ENCODE results near the gene LBX2.
"Not testable (repeated sequence)": the region's sequence is repeated elsewhere in the genome, so short reads cannot be mapped to it uniquely, and the experiment has no call there.

Gene LBX2

GRCh38 chr2:74482801-74483674 lies 16.4 kb downstream of the LBX2 start, which contains the start of the genes CCDC142 and TTC31:
Gene CCDC142, minus strand, starts transcription at chr2:74482998. Its CDS starts 161 bp downstream, at chr2:74482837.
Gene TTC31, plus strand, starts transcription at chr2:74483081. Its CDS starts 15 bp downstream, at chr2:74483096.
- peak; percentile 73 to 81 for DNase-seq (ENCODE audit: low read depth in 2 of 2)

- DNase-seq (ENCODE audit: low read depth in 2 of 2) = no peak
Observed at GRCh38 chr2:74481961-74482800, 17.2 kb downstream of the LBX2 start.

- no peak for DNase-seq (ENCODE audit: low read depth in 2 of 2)
Observed at GRCh38 chr2:74481431-74481830, 18.0 kb downstream of the LBX2 start.

GRCh38 chr2:74474899-74475298 lies 24.5 kb downstream of the LBX2 start:
- no peak for DNase-seq (ENCODE audit: low read depth in 2 of 2)

- no peak for DNase-seq (ENCODE audit: low read depth in 2 of 2)
Observed at GRCh38 chr2:74474481-74474880, 24.9 kb downstream of the LBX2 start.

GRCh38 chr2:74472945-74473258 lies 26.5 kb downstream of the LBX2 start:
- DNase-seq (ENCODE audit: low read depth in 2 of 2) = no peak

GRCh38 chr2:74472086-74472944 lies 27.1 kb downstream of the LBX2 start, which contains the start of gene MRPL53:
Gene MRPL53, minus strand, starts transcription at chr2:74472680. Its CDS starts 20 bp downstream, at chr2:74472660.
- DNase-seq (ENCODE audit: low read depth in 2 of 2) = peak; percentile 88 to 96

- no peak for DNase-seq (ENCODE audit: low read depth in 2 of 2)
Observed at GRCh38 chr2:74471332-74472065, 27.9 kb downstream of the LBX2 start.

GRCh38 chr2:74470742-74471141 lies 28.7 kb downstream of the LBX2 start:
- DNase-seq (ENCODE audit: low read depth in 2 of 2) = not testable (repeated sequence)

GRCh38 chr2:74464406-74464805 lies 35.0 kb downstream of the LBX2 start:
- no peak for DNase-seq (ENCODE audit: low read depth in 2 of 2)

GRCh38 chr2:74462786-74463105 lies 36.7 kb downstream of the LBX2 start:
- DNase-seq (ENCODE audit: low read depth in 2 of 2) = no peak

- no peak for DNase-seq (ENCODE audit: low read depth in 2 of 2)
Observed at GRCh38 chr2:74462054-74462785, 37.2 kb downstream of the LBX2 start.

GRCh38 chr2:74461187-74462053 lies 38.0 kb downstream of the LBX2 start:
- no peak for DNase-seq (ENCODE audit: low read depth in 2 of 2)

GRCh38 chr2:74460187-74460586 lies 39.2 kb downstream of the LBX2 start:
- DNase-seq (ENCODE audit: low read depth in 2 of 2) = not testable (repeated sequence)

GRCh38 chr2:74459503-74460118 lies 39.8 kb downstream of the LBX2 start:
- DNase-seq (ENCODE audit: low read depth in 2 of 2) = not testable (repeated sequence)

GRCh38 chr2:74458938-74459363 lies 40.5 kb downstream of the LBX2 start:
- no peak for DNase-seq (ENCODE audit: low read depth in 2 of 2)

- DNase-seq (ENCODE audit: low read depth in 2 of 2) = peak; percentile 95
Observed at GRCh38 chr2:74458132-74458937, 41.1 kb downstream of the LBX2 start, which contains the start of gene WBP1. Gene WBP1, plus strand, starts transcription at chr2:74458438. Its CDS starts 165 bp downstream, at chr2:74458603.
